Body of pancreas (tissue), 4 donors: ENCODE results near the gene LAD1. TPM values are rescaled to one million over a fixed set of nuclear protein-coding genes. Genes with fewer than 3 reads are reported as not detected.

Experiments
- ATAC-seq: fragments of 150-250 bp; one replicate; pipeline ENCODE4 v1.9.1; 2016
- DNase-seq, 4 donors: peaks; one replicate each; pipeline ENCODE4 v3.0.0-alpha.2; 2019
- H3K27ac ChIP-seq, 4 donors: fragments of 200-600 bp; sonication (generic); 1 replicate in 3 of 4; 2 replicates in 1 of 4; pipeline versions ENCODE4 v1.5.1 to v1.6.1; 2016 to 2019; ENCODE audit warnings: mild to moderate bottlenecking in 1 of 4, mixed read lengths in 1 of 4, moderate library complexity in 1 of 4
- H3K27me3 ChIP-seq, 2 donors: fragments of 200-600 bp; sonication (generic); one replicate each; pipeline ENCODE4 v1.6.0; 2016; ENCODE audit warnings: mild to moderate bottlenecking in 1 of 2
- H3K36me3 ChIP-seq, 2 donors: fragments of 200-600 bp; sonication (generic); replicated peaks in 1 of 2; 2 replicates each; pipeline ENCODE4 v1.5.1; 2016; ENCODE audit warnings: low read depth in 2 of 2; ENCODE audit not compliant: insufficient read depth in 1 of 2
- H3K4me1 ChIP-seq: fragments of 200-600 bp; sonication (generic); one replicate; pipeline ENCODE4 v1.6.0; 2016
- H3K4me3 ChIP-seq, 2 donors: fragments of 200-600 bp; sonication (generic); 1 replicate in 1 of 2; 2 replicates in 1 of 2; pipeline ENCODE4 v1.5.1; 2016 to 2019
- H3K9me3 ChIP-seq, 3 donors: fragments of 200-600 bp; sonication (generic); 1 replicate in 2 of 3; 2 replicates in 1 of 3; pipeline ENCODE4 v1.5.1; 2016
- POLR2A ChIP-seq, 3 donors: fragments of 450-650 bp; IDR thresholded peaks; one replicate each; pipeline ENCODE4 v1.6.1; 2016; ENCODE audit warnings: antibody characterized with exemption in 3 of 3, mild to moderate bottlenecking in 2 of 3
- WGBS, 2 donors: methylation state at CpG; one replicate each; pipeline ENCODE4 v1.1.5; 2017; 5-methylcytosine and 5-hydroxymethylcytosine counted together
- intact Hi-C: fragments of 100-400 bp; cut with DNase I; formaldehyde crosslinking; loops from one replicate; pipeline ENCODE4 v1.15.1; 2023
- total RNA-seq, 2 donors: library from RNA; depleted of rRNA; stranded (reverse); fragments of >200 nt; gene quantifications; one replicate each; pipeline ENCODE4 v1.1.0, GENCODE V29; 2016
- TF ChIP-seq, protein P1 (sequence below), 7 experiments: fragments of 450-650 bp in 4 of 7; fragments of 200-600 bp in 3 of 7; sonication (generic) in 3 of 7; IDR thresholded peaks; one replicate each; pipeline ENCODE4 v1.5.1; 2016 to 2019; ENCODE audit warnings: antibody characterized with exemption in 7 of 7

Gene LAD1
- total RNA-seq, 2 donors from 2014 or later = 46.1 to 54.7 TPM

DNA sequence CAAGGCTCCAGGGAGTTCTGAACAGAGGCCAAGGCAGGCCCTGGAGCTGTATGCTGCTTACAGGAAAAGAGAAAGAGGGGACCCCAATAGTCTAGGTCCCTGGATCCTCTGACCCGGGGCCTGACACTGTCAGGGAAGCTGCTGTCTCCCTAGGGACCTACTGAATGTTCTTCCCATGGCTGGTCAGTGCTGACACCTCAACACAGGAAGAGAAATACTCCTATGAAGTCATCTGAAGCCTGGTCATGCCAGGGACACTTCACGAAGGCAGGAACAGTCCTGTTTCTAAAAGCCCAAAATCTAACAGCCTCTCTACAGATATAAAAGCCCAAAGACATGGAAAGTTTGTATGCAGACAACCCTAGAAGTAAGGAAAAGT lies 1.7 kb upstream of the LAD1 start:
- Histone ChIP-seq H3K27me3 (no peaks in the 10 kb centered on the region), H3K36me3 (no peaks in the 10 kb centered on the region), H3K4me3 (no peak overlapping the region), H3K9me3 (no peaks in the 10 kb centered on the region), H3K27ac (peak overlapping the region; percentile 93 to 98 (median 96)), H3K4me1 (peaks cover 69% of the 10 kb centered on the region)
- 61 to 84% methylated on average over 2 of the region's 2 CpGs for WGBS, 2 donors
- intact Hi-C loops = no loop called here
- TF ChIP-seq, protein P1, sequence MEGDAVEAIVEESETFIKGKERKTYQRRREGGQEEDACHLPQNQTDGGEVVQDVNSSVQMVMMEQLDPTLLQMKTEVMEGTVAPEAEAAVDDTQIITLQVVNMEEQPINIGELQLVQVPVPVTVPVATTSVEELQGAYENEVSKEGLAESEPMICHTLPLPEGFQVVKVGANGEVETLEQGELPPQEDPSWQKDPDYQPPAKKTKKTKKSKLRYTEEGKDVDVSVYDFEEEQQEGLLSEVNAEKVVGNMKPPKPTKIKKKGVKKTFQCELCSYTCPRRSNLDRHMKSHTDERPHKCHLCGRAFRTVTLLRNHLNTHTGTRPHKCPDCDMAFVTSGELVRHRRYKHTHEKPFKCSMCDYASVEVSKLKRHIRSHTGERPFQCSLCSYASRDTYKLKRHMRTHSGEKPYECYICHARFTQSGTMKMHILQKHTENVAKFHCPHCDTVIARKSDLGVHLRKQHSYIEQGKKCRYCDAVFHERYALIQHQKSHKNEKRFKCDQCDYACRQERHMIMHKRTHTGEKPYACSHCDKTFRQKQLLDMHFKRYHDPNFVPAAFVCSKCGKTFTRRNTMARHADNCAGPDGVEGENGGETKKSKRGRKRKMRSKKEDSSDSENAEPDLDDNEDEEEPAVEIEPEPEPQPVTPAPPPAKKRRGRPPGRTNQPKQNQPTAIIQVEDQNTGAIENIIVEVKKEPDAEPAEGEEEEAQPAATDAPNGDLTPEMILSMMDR (IDR thresholded peaks at IDR 0.05) = no peak
- TF ChIP-seq POLR2A (IDR thresholded peaks at IDR 0.05) = no peak
- ATAC-seq (no peak), DNase-seq (no peak)

DNA sequence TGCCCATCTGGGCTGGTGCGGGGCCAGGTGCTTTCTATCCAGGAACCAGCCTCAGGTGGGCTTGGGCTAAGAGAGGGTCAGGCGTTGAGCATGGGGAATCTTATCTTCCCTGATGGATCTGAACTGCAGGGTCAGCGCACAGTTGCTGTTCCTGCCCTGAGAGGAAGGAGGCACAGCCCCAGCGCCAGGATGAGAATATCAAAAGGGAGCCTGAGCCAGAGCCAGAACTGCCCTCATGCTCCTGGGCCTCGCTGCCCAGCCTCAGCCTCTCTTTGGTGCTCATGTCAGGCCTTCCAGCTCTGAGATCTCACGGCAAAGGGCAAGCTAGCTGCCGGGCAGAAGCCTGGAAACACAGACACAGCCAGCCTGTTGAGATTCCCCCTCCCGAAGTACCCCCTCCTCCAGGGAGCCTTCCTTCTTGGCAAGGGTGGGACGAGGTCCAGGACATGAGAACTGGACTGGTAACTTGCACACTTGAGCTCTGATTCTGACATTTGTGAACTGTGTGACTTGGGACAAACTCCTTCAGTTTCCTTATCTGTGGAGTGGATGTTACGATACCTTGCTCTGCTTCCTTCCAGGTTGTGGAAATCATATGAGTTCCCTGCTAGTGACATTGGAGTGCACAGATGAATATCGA lies 1.2 kb upstream of the LAD1 start:
- 53 to 55% methylated on average over 10 to 11 of the region's 11 CpGs for WGBS, 2 donors
- peak overlapping the region; percentile 93 to 98 (median 96) for H3K27ac ChIP-seq
- H3K27me3 ChIP-seq = no peaks in the 10 kb centered on the region
- H3K9me3 ChIP-seq = no peaks in the 10 kb centered on the region
- no peak for ATAC-seq
- DNase-seq = no peak
- H3K36me3 ChIP-seq = no peaks in the 10 kb centered on the region
- no peak overlapping the region for H3K4me3 ChIP-seq
- TF ChIP-seq POLR2A (IDR thresholded peaks at IDR 0.05) = no peak
- TF ChIP-seq, protein P1 (IDR thresholded peaks at IDR 0.05) = no peak
- H3K4me1 ChIP-seq = peaks cover 69% of the 10 kb centered on the region
- intact Hi-C loops = no loop called here

DNA sequence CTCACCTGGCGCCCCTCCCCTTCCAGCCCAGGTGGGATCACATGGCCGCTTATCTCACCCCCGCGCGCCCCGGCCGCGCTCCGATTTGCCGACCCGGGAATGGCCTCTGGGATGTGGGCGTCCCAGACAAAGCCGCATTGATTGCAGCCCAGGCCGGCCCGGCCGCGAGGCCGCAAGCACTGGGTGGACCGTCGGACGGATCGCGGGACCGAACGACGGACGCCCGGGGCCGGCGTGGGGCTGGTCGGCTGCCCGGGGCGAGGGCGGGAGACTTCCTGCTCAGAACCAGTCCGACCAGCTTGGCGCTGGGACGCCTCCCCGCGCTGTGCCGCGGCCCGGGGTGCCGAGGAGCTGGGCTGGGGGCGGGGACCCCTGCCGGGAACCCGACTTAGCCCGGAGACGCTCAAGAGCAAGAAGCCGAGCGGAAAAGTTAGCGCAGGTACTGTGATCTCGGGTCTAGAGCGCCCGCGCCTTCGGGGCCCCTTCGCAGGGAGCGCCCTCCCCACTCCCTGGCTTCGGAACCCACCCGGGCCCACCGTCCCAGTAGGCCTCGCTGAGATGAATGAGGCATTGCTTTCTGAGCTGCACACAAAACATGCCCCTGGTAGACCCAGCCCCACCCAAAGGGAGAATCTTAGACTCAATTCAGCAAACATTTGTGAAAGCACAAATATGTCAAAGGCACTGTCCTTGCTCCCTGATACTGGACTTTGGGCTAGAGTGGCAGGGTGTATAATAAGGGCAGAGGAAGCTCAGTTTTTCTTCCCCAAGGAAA lies 415 bp upstream of the LAD1 start:
- TF ChIP-seq POLR2A (IDR thresholded peaks at IDR 0.05) = peak; percentile 89 to 92 (median 90)
- TF ChIP-seq, protein P1 (IDR thresholded peaks at IDR 0.05) = peak in 1 of 7 experiments; percentile 25
- intact Hi-C loops = no loop called here
- H3K27ac ChIP-seq = peak overlapping the region; percentile 93 to 98 (median 96)
- peak; percentile 72 for ATAC-seq
- H3K27me3 ChIP-seq = no peaks in the 10 kb centered on the region
- peak overlapping the region; percentile 45 to 61 for H3K4me3 ChIP-seq
- H3K4me1 ChIP-seq = peaks cover 69% of the 10 kb centered on the region
- WGBS, 2 donors = 2 to 3% methylated on average over 10 to 61 of the region's 62 CpGs
- no peaks in the 10 kb centered on the region for H3K36me3 ChIP-seq
- no peaks in the 10 kb centered on the region for H3K9me3 ChIP-seq
- peak; percentile 86 to 91 (median 90) for DNase-seq

DNA sequence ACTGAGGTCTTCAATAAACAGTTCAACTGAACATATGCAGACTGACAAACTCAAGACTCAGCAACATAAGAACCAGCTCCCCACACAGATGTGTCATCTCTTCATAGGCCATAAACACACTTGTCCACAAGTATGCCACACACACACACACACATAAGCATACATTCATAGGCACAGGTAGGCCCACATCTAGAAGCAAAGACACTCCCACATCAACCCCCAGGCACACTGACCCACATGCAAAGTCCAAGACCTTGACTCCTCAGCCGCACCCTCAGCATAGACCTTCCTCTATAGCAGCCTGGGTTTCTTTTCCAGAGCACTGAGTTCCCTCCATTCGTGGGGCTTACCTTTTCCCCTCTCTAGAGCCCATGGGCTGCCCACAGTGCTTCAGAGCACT lies 1.4 kb downstream of the LAD1 start:
- DNase-seq (peak in 2 of 4 donors; percentile 43 to 55), ATAC-seq (no peak)
- Histone ChIP-seq H3K27me3 (no peaks in the 10 kb centered on the region), H3K36me3 (no peaks in the 10 kb centered on the region), H3K9me3 (no peaks in the 10 kb centered on the region), H3K4me3 (no peak overlapping the region), H3K4me1 (peaks cover 76% of the 10 kb centered on the region), H3K27ac (peak overlapping the region; percentile 93 to 98 (median 96))
- TF ChIP-seq, protein P1 (IDR thresholded peaks at IDR 0.05) = no peak
- no peak for TF ChIP-seq POLR2A (IDR thresholded peaks at IDR 0.05)
- 18 to 25% methylated on average over 2 of the region's 2 CpGs for WGBS, 2 donors
- intact Hi-C loops = no loop called here
